ENCODE results near the gene RASGRP1.

Gene RASGRP1

DNA sequence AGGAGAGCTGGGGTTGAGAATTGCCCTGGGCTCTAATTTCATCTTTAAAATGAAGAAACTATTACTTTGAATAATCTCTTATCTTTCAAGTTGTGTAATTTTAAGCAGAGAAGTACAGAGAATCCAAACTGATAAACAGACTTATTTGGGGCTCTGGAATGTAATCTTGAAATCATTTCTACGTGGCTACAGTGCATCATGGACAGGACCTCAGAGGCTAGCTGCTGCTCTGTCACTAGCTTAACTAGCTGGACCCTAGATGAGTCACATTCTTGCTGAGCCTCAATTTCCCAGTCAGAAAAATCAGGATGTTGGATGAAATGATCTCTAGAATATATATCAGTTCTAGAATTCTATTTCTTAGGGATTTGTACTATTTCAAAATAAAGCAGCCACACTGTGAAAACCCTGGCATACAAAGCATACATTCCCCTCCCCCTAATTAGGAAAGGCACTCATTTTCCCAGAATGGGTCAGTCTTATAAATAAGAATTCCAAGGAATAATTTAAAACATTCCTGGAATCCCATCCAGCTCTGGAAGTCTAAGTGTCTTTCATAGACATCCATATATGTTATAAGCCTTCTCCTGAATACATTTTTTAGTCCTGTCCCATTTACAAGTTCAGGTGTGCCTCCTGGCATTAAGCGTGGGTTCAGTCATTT lies 47.2 kb downstream of the RASGRP1 start:
- Histone ChIP-seq H3K27me3 (ENCODE audit: low read depth, low read length) (no peaks in the 10 kb centered on the region), H2AFZ (ENCODE audit: low read depth, low read length) (no peak overlapping the region), H3K9me3 (ENCODE audit: insufficient read depth, low read length) (no peaks in the 10 kb centered on the region), H3K4me3 (ENCODE audit: low read length) (no peak overlapping the region), H3K27ac (ENCODE audit: low read length) (no peak overlapping the region), H3K4me2 (ENCODE audit: low read length) (no peak overlapping the region), H3K9ac (ENCODE audit: low read length) (no peak overlapping the region), H3K4me1 (ENCODE audit: low read length) (peaks cover 37% of the 10 kb centered on the region), H4K20me1 (ENCODE audit: insufficient read depth, low read length) (peaks cover 18% of the 10 kb centered on the region; the same call in 1 of the 2 replicates), H3K79me2 (ENCODE audit: low read length) (no peaks in the 10 kb centered on the region), H3K36me3 (replicated peaks; ENCODE audit: low read depth, low read length) (peaks cover 53% of the 10 kb centered on the region)
- TF ChIP-seq CTCF (IDR thresholded peaks at IDR 0.05; ENCODE audit: low read depth, low read length), result no peak
- no peak for TF ChIP-seq EZH2phosphoT487 (IDR thresholded peaks at IDR 0.05; ENCODE audit: low read depth)

DNA sequence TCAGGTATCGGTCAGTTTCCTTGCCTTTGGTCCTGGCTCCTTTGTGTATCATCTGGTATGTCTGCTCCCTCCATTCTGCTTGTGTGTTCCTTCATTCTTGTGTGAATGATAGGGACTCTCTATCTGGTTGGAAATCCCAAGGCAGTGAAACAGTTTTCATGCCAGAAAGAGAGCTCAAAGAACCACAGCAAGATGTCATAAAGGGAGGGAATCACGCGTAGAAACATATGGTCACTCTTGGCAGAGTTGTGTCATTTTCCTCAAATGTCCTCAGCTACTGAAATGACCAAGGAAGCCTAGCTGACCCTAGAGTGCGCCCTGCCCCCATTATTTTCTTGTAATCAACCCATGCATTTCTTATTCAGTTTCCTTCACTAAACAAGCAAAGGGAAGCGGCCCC lies 48.0 kb downstream of the RASGRP1 start:
- Histone ChIP-seq H3K27me3 (ENCODE audit: low read depth, low read length) (no peaks in the 10 kb centered on the region), H3K79me2 (ENCODE audit: low read length) (no peaks in the 10 kb centered on the region), H3K4me2 (ENCODE audit: low read length) (no peak overlapping the region), H3K9ac (ENCODE audit: low read length) (no peak overlapping the region), H3K4me1 (ENCODE audit: low read length) (peaks cover 34% of the 10 kb centered on the region), H3K27ac (ENCODE audit: low read length) (no peak overlapping the region), H3K4me3 (ENCODE audit: low read length) (no peak overlapping the region), H4K20me1 (ENCODE audit: insufficient read depth, low read length) (peaks cover 14% of the 10 kb centered on the region; the same call in 1 of the 2 replicates), H3K9me3 (ENCODE audit: insufficient read depth, low read length) (no peaks in the 10 kb centered on the region), H3K36me3 (replicated peaks; ENCODE audit: low read depth, low read length) (peaks cover 61% of the 10 kb centered on the region), H2AFZ (ENCODE audit: low read depth, low read length) (no peak overlapping the region)
- no peak for TF ChIP-seq CTCF (IDR thresholded peaks at IDR 0.05; ENCODE audit: low read depth, low read length)
- no peak for TF ChIP-seq EZH2phosphoT487 (IDR thresholded peaks at IDR 0.05; ENCODE audit: low read depth)

DNA sequence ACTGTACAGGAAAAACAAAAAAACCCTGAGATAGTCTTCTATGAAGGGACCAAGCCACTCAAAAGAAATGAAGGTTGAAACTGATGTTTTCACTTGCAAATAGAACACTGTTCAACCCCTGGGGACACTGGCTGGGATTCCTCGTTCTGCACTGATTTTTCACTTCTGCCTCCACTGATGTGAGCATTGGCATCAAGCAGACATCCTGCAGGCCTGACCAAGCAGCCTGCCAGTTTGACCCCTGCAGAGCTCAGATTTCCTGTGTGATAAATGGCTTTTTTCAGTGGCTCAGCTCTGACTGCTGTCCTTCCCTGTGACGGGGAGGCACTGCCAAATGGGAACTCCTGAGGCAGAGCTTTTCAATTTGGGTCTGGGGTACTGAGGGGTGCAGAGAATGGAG lies 50.0 kb downstream of the RASGRP1 start:
- peaks cover 8% of the 10 kb centered on the region; the same call in 1 of the 2 replicates for H4K20me1 ChIP-seq (ENCODE audit: insufficient read depth, low read length)
- peak overlapping the region; percentile 58 for H3K4me2 ChIP-seq (ENCODE audit: low read length)
- H3K4me1 ChIP-seq (ENCODE audit: low read length), result peaks cover 26% of the 10 kb centered on the region
- peaks cover 70% of the 10 kb centered on the region for H3K36me3 ChIP-seq (replicated peaks; ENCODE audit: low read depth, low read length)
- H2AFZ ChIP-seq (ENCODE audit: low read depth, low read length), result no peak overlapping the region
- no peak overlapping the region for H3K4me3 ChIP-seq (ENCODE audit: low read length)
- H3K27ac ChIP-seq (ENCODE audit: low read length), result peak overlapping the region; percentile 51
- TF ChIP-seq CTCF (IDR thresholded peaks at IDR 0.05; ENCODE audit: low read depth, low read length), result no peak
- no peak for TF ChIP-seq EZH2phosphoT487 (IDR thresholded peaks at IDR 0.05; ENCODE audit: low read depth)
- no peak overlapping the region for H3K9ac ChIP-seq (ENCODE audit: low read length)
- no peaks in the 10 kb centered on the region for H3K9me3 ChIP-seq (ENCODE audit: insufficient read depth, low read length)
- H3K79me2 ChIP-seq (ENCODE audit: low read length), result no peaks in the 10 kb centered on the region
- no peaks in the 10 kb centered on the region for H3K27me3 ChIP-seq (ENCODE audit: low read depth, low read length)

DNA sequence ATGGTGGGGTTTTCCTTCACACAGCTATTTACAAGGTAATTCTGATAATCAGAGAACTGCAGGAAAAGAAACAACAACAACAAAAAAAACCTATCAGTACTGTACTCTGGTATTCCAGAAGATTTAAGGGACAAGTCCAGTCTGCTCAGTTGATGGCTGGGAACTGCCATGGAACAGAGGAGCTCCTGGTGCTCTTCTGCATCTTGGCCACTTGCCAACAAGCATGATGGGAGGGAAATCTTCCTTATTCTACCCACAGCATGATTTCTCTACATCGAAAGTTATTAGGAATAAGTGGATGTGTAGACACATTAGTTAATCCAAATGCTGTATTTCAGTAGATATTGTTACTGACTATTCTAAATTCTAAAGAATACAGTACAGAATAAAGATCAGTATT lies 51.7 kb downstream of the RASGRP1 start:
- Histone ChIP-seq H3K9me3 (ENCODE audit: insufficient read depth, low read length) (no peaks in the 10 kb centered on the region), H2AFZ (ENCODE audit: low read depth, low read length) (no peak overlapping the region), H3K36me3 (replicated peaks; ENCODE audit: low read depth, low read length) (peaks cover 72% of the 10 kb centered on the region), H4K20me1 (ENCODE audit: insufficient read depth, low read length) (peaks cover 8% of the 10 kb centered on the region; the same call in 1 of the 2 replicates), H3K27ac (ENCODE audit: low read length) (no peak overlapping the region), H3K27me3 (ENCODE audit: low read depth, low read length) (no peaks in the 10 kb centered on the region), H3K4me1 (ENCODE audit: low read length) (peaks cover 26% of the 10 kb centered on the region), H3K9ac (ENCODE audit: low read length) (no peak overlapping the region), H3K79me2 (ENCODE audit: low read length) (no peaks in the 10 kb centered on the region), H3K4me3 (ENCODE audit: low read length) (no peak overlapping the region), H3K4me2 (ENCODE audit: low read length) (no peak overlapping the region)
- TF ChIP-seq CTCF (IDR thresholded peaks at IDR 0.05; ENCODE audit: low read depth, low read length), result no peak
- no peak for TF ChIP-seq EZH2phosphoT487 (IDR thresholded peaks at IDR 0.05; ENCODE audit: low read depth)

Data from OCI-LY3 (cell line).